Transverse colon (tissue), 4 donors: Measurements from ENCODE around the gene MVP.

Experiments used
- EP300 ChIP-seq: sonication (generic); formaldehyde crosslinking; IDR thresholded peaks from one replicate; pipeline ENCODE4 v1.6.1; 2017; ENCODE audit warnings: antibody characterized with exemption, low read depth
- POLR2A ChIP-seq: fragments of 450-650 bp; IDR thresholded peaks from one replicate; pipeline ENCODE4 v1.6.1; 2016; ENCODE audit warnings: antibody characterized with exemption, mild to moderate bottlenecking, moderate library complexity
- POLR2AphosphoS5 ChIP-seq, 3 donors: sonication (generic); formaldehyde crosslinking; IDR thresholded peaks; one replicate each; pipeline ENCODE4 v1.6.1; 2016; ENCODE audit warnings: antibody characterized with exemption in 3 of 3
- TF ChIP-seq, protein P1 (sequence below), 5 experiments: fragments of 200-600 bp in 3 of 5; fragments of 450-650 bp in 2 of 5; sonication (generic) in 3 of 5; IDR thresholded peaks; 1 replicate in 2 of 5; 2 replicates in 3 of 5; pipeline ENCODE4 v1.5.1; 2016 to 2017; ENCODE audit warnings: antibody characterized with exemption in 5 of 5, inconsistent platforms in 3 of 5, mild to moderate bottlenecking in 2 of 5, moderate library complexity in 1 of 5

DNA sequence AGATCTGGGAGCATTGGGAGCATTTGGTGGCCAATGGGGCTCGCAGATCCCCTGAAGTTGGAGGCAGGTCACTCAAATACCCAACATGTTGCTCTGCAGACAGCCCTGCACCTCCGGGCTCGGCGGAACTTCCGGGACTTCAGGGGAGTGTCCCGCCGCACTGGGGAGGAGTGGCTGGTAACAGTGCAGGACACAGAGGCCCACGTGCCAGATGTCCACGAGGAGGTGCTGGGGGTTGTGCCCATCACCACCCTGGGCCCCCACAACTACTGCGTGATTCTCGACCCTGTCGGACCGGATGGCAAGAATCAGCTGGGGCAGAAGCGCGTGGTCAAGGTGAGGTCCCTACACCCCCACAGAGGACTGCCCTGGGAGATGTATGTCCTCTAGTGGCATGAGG is 16.4 kb downstream of the MVP start:
- TF ChIP-seq, protein P1, sequence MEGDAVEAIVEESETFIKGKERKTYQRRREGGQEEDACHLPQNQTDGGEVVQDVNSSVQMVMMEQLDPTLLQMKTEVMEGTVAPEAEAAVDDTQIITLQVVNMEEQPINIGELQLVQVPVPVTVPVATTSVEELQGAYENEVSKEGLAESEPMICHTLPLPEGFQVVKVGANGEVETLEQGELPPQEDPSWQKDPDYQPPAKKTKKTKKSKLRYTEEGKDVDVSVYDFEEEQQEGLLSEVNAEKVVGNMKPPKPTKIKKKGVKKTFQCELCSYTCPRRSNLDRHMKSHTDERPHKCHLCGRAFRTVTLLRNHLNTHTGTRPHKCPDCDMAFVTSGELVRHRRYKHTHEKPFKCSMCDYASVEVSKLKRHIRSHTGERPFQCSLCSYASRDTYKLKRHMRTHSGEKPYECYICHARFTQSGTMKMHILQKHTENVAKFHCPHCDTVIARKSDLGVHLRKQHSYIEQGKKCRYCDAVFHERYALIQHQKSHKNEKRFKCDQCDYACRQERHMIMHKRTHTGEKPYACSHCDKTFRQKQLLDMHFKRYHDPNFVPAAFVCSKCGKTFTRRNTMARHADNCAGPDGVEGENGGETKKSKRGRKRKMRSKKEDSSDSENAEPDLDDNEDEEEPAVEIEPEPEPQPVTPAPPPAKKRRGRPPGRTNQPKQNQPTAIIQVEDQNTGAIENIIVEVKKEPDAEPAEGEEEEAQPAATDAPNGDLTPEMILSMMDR (IDR thresholded peaks at IDR 0.05): no peak
- TF ChIP-seq POLR2A (no peak), EP300 (no peak), POLR2AphosphoS5 (IDR thresholded peaks at IDR 0.05) (no peak)
